ACC112 (cell line): ENCODE results near the gene ZNF792.

ENCODE experiments used
- H2AFZ ChIP-seq: fragments of 200-600 bp; sonication (generic); one replicate; pipeline ENCODE4 v1.6.0; 2017; ENCODE audit warnings: antibody characterized with exemption, low read length; ENCODE audit not compliant: unreplicated experiment
- H3K27ac ChIP-seq: fragments of 200-600 bp; sonication (generic); 2 replicates; pipeline ENCODE4 v1.5.1; 2014; ENCODE audit warnings: low read depth, mild to moderate bottlenecking, antibody characterized with exemption, low read length, moderate library complexity
- H3K27me3 ChIP-seq: fragments of 200-600 bp; sonication (generic); 2 replicates; pipeline ENCODE4 v1.6.1; 2014; ENCODE audit warnings: mild to moderate bottlenecking, antibody characterized with exemption, low read length, moderate library complexity, mixed read lengths; ENCODE audit not compliant: insufficient read depth
- H3K36me3 ChIP-seq: fragments of 200-600 bp; sonication (generic); 2 replicates; pipeline ENCODE4 v1.6.1; 2016; ENCODE audit warnings: mild to moderate bottlenecking, antibody characterized with exemption, low read length, moderate library complexity, mixed read lengths; ENCODE audit not compliant: insufficient read depth
- H3K4me1 ChIP-seq: fragments of 200-600 bp; sonication (generic); one replicate; pipeline ENCODE4 v1.6.1; 2016; ENCODE audit warnings: low read length, mixed read lengths; ENCODE audit not compliant: insufficient read depth, unreplicated experiment, control insufficient read depth
- H3K4me3 ChIP-seq: fragments of 200-600 bp; sonication (generic); 2 replicates; pipeline ENCODE4 v1.5.1; 2014; ENCODE audit warnings: mild to moderate bottlenecking, low read depth, low read length
- H3K79me2 ChIP-seq: fragments of 200-600 bp; sonication (generic); one replicate; pipeline ENCODE4 v1.6.0; 2016; ENCODE audit warnings: low read length; ENCODE audit not compliant: control insufficient read depth, unreplicated experiment, insufficient read depth

The ZNF792 gene

GRCh38 chr19:34910770-34911169, 53.3 kb downstream of the ZNF792 start:
- H2AFZ ChIP-seq, result no peak overlapping the region
- peaks cover 13% of the 10 kb centered on the region for H3K27me3 ChIP-seq
- no peaks in the 10 kb centered on the region for H3K36me3 ChIP-seq
- no peak overlapping the region for H3K27ac ChIP-seq
- H3K4me3 ChIP-seq, result no peak overlapping the region
- H3K4me1 ChIP-seq, result no peaks in the 10 kb centered on the region
- H3K79me2 ChIP-seq, result no peaks in the 10 kb centered on the region
